WTC11 (cell line): ENCODE results near the gene PROSER2. TPM values are rescaled to one million over a fixed set of nuclear protein-coding genes. Genes with fewer than 3 reads are reported as not detected.

Source experiments
- ATAC-seq: fragments of 200-7000 bp; cut with Tn5 transposase; 2 replicates; pipeline ENCODE4 v1.10.0; 2021; ENCODE audit warnings: mild to moderate bottlenecking, moderate library complexity
- CTCF ChIA-PET: fragments of 300-600 bp; sonication (Branson Sonifier 250); formaldehyde crosslinking; loops from one replicate; lab custom pipeline; 2021; ENCODE audit warnings: antibody characterized with exemption; lab: Charles Lee
- POLR2A ChIA-PET: fragments of 350-600 bp; sonication (Branson Sonifier 250); formaldehyde crosslinking; loops from one replicate; lab custom pipeline; 2021; ENCODE audit warnings: antibody characterized with exemption; lab: Charles Lee
- DNase-seq: peaks from one replicate; pipeline ENCODE4 v3.0.0; 2021; ENCODE audit warnings: low spot score
- H3K27ac Mint-ChIP-seq: 2 replicates; pipeline ENCODE4 v1.8.0; 2021; ENCODE audit warnings: mixed read lengths
- H3K27me3 Mint-ChIP-seq: 2 replicates; pipeline ENCODE4 v1.8.0; 2021; ENCODE audit warnings: low read depth, mild to moderate bottlenecking, moderate library complexity, mixed read lengths
- H3K36me3 Mint-ChIP-seq: 2 replicates; pipeline ENCODE4 v1.8.0; 2021; ENCODE audit warnings: mixed read lengths
- H3K4me1 Mint-ChIP-seq: 2 replicates; pipeline ENCODE4 v1.8.0; 2022; ENCODE audit warnings: mixed read lengths
- H3K4me3 Mint-ChIP-seq: 2 replicates; pipeline ENCODE4 v1.8.0; 2021; ENCODE audit warnings: mild to moderate bottlenecking, moderate library complexity, mixed read lengths
- H3K9me3 Mint-ChIP-seq: 2 replicates; pipeline ENCODE4 v1.8.0; 2021; ENCODE audit warnings: mixed read lengths
- ARID4B ChIP-seq: sonication (generic); formaldehyde crosslinking; IDR thresholded peaks from 2 replicates; pipeline ENCODE4 v1.8.0; 2023; ENCODE audit warnings: missing genetic modification reagents, mild to moderate bottlenecking, borderline replicate concordance
- CTCF ChIP-seq: fragments of 200-600 bp; IDR thresholded peaks from 2 replicates; pipeline ENCODE4 v1.8.0; 2022; ENCODE audit warnings: antibody characterized with exemption
- ELF4 ChIP-seq: sonication (generic); formaldehyde crosslinking; IDR thresholded peaks from 2 replicates; pipeline ENCODE4 v1.8.1; 2022; ENCODE audit warnings: low read depth, mild to moderate bottlenecking, moderate library complexity, missing genetic modification reagents
- KAT7 ChIP-seq: sonication (generic); formaldehyde crosslinking; IDR thresholded peaks from 2 replicates; pipeline ENCODE4 v1.8.1; 2023; ENCODE audit warnings: missing genetic modification reagents, mild to moderate bottlenecking, borderline replicate concordance
- NR1H2 ChIP-seq: sonication (generic); formaldehyde crosslinking; IDR thresholded peaks from 2 replicates; pipeline ENCODE4 v1.9.0; 2021; ENCODE audit warnings: mild to moderate bottlenecking, moderate library complexity, missing genetic modification reagents
- NR3C1 ChIP-seq: sonication (generic); formaldehyde crosslinking; conservative IDR thresholded peaks from 2 replicates; pipeline ENCODE4 v1.8.1; 2023; ENCODE audit warnings: low read depth, mild to moderate bottlenecking, missing genetic modification reagents
- STAT6 ChIP-seq: sonication (generic); formaldehyde crosslinking; conservative IDR thresholded peaks from 2 replicates; pipeline ENCODE4 v1.8.1; 2023; ENCODE audit warnings: mild to moderate bottlenecking, low read depth, missing genetic modification reagents, moderate library complexity
- TCF7 ChIP-seq: sonication (generic); formaldehyde crosslinking; IDR thresholded peaks from 2 replicates; pipeline ENCODE4 v1.8.0; 2022; ENCODE audit warnings: mild to moderate bottlenecking, low read depth, missing genetic modification reagents, moderate library complexity
- TEAD1 ChIP-seq: sonication (generic); formaldehyde crosslinking; IDR thresholded peaks from 2 replicates; pipeline ENCODE4 v1.8.0; 2022; ENCODE audit warnings: mild to moderate bottlenecking, missing genetic modification reagents
- TP53 ChIP-seq: sonication (generic); formaldehyde crosslinking; IDR thresholded peaks from 2 replicates; pipeline ENCODE4 v1.8.1; 2023; ENCODE audit warnings: mild to moderate bottlenecking, missing genetic modification reagents
- USF2 ChIP-seq: sonication (generic); formaldehyde crosslinking; IDR thresholded peaks from 2 replicates; pipeline ENCODE4 v1.8.1; 2023; ENCODE audit warnings: mild to moderate bottlenecking, missing genetic modification reagents, moderate library complexity
- ZNF281 ChIP-seq: sonication (generic); formaldehyde crosslinking; IDR thresholded peaks from 2 replicates; pipeline ENCODE4 v1.8.0; 2023; ENCODE audit warnings: mild to moderate bottlenecking, missing genetic modification reagents
- ZNF396 ChIP-seq: fragments of 250-450 bp; sonication (Bioruptor Pico); IDR thresholded peaks from 2 replicates; pipeline ENCODE4 v1.8.0; 2021; ENCODE audit warnings: mild to moderate bottlenecking, moderate library complexity, borderline replicate concordance
- ZNF671 ChIP-seq: fragments of 250-450 bp; sonication (Bioruptor Pico); IDR thresholded peaks from 2 replicates; pipeline ENCODE4 v1.8.0; 2021; ENCODE audit warnings: mild to moderate bottlenecking
- total RNA-seq: library from RNA; stranded (reverse); gene quantifications from 3 replicates; pipeline ENCODE4 v1.2.3, GENCODE V29; 2021

The PROSER2 gene
- total RNA-seq, 1 experiment from 2014 or later, result 8.5 TPM

- Mint-ChIP-seq H3K9me3 (no peaks in the 10 kb centered on the region), H3K27ac (no peak overlapping the region), H3K36me3 (no peaks in the 10 kb centered on the region), H3K4me1 (no peaks in the 10 kb centered on the region), H3K4me3 (no peak overlapping the region), H3K27me3 (no peaks in the 10 kb centered on the region)
- ChIA-PET CTCF (no interaction called here), POLR2A (no interaction called here)
- TF ChIP-seq STAT6 (CRISPR knock-in tag), result no peak
- TF ChIP-seq NR1H2 (CRISPR knock-in tag), result no peak
- no peak for TF ChIP-seq TP53
- TF ChIP-seq NR3C1 (CRISPR knock-in tag), result no peak
- TF ChIP-seq ARID4B (CRISPR knock-in tag), result no peak
- no peak for TF ChIP-seq TCF7 (CRISPR knock-in tag)
- TF ChIP-seq CTCF, result no peak
- DNase-seq (no peak), ATAC-seq (no peak)
Measured at GRCh38 chr10:11841375-11841774, 18.2 kb downstream of the PROSER2 start.

GRCh38 chr10:11842411-11842810, 19.3 kb downstream of the PROSER2 start:
- H3K27me3 Mint-ChIP-seq, result no peaks in the 10 kb centered on the region
- no peaks in the 10 kb centered on the region for H3K9me3 Mint-ChIP-seq
- no peak for DNase-seq
- H3K4me1 Mint-ChIP-seq, result no peaks in the 10 kb centered on the region
- H3K36me3 Mint-ChIP-seq, result no peaks in the 10 kb centered on the region
- H3K27ac Mint-ChIP-seq, result peak overlapping the region; percentile 80; the same call in 1 of the 2 replicates
- no peak overlapping the region for H3K4me3 Mint-ChIP-seq
- TF ChIP-seq ZNF396 (CRISPR knock-in tag) (no peak), ELF4 (CRISPR knock-in tag) (no peak), ZNF281 (CRISPR knock-in tag) (no peak), NR3C1 (CRISPR knock-in tag) (no peak), USF2 (CRISPR knock-in tag) (no peak), KAT7 (CRISPR knock-in tag) (no peak), ZNF671 (CRISPR knock-in tag) (no peak), TEAD1 (CRISPR knock-in tag) (no peak), CTCF (no peak)
- TF ChIP-seq, all 79 proteins: peak for 0
- ATAC-seq, result no peak
- ChIA-PET CTCF (no interaction called here), POLR2A (no interaction called here)
